ENCODE results near the gene JAKMIP1. TPM values are rescaled to one million over a fixed set of nuclear protein-coding genes. Genes with fewer than 3 reads are reported as not detected.

JAKMIP1 gene
- total and polyA plus RNA-seq, 2 of the 13 experiments (the other 11 are each of a cell fraction or from before 2014, with no cell fraction given) = not detected

DNA sequence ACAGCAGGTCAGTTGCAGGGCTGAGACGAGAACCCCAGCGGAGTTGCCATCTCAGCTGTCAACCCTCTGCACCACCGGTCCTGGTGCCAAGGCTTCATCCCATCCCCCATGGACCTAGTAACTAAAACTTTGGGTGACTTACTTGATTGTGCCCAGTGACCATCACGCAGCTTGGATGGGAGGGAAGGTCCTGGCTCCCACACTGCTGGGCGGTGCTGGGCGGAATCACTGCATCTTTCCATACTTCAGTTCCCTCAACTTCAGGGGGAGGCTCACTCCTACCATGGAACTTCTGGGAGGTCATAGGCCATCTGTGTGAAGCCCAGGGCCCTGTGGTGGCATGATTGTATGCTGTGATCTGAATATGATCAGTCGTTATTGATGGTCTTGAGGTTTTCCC is 26.2 kb upstream of the JAKMIP1 start:
- DNase-seq (ENCODE audit: low spot score) (no peak), FAIRE-seq (no peak), ATAC-seq (no peak)
- H3K9ac ChIP-seq (ENCODE audit: insufficient read depth, low read depth, low read length) = no peak overlapping the region
- H4K20me1 ChIP-seq (ENCODE audit: insufficient read depth, low read length) = no peaks in the 10 kb centered on the region
- no TSS peak for BruUV-seq (replicated peaks)
- in situ Hi-C loops (cut with HindIII; ENCODE audit: extremely low pct_ligation_motif_present, low pct_unique_long_range_greater_than_20kb) = loop anchor here (25.0 kb wide), 1 partner anchor 336 kb away; no protein-coding TSS in a partner anchor
- H3K4me1 ChIP-seq (ENCODE audit: insufficient read depth, low read length) = no peaks in the 10 kb centered on the region
- no peak overlapping the region for H3K27ac ChIP-seq (ENCODE audit: extremely low read length, insufficient read depth, low read length)
- CTCF ChIA-PET (ENCODE audit: low intra/inter-chr PET ratio, low total read pairs) = no interaction called here
- POLR2A ChIA-PET = no interaction called here
- H3K36me3 ChIP-seq (replicated peaks in 1 of 2; ENCODE audit: control insufficient read depth in 1 of 2, insufficient read depth in 2 of 2, low read length in 2 of 2) = no peaks in the 10 kb centered on the region
- intact Hi-C loops (cut with micrococcal nuclease; ENCODE audit: unreplicated experiment) = no loop called here
- TF ChIP-seq IRF2 (CRISPR knock-in tag; IDR thresholded peaks at IDR 0.05) (no peak), SMARCC2 (IDR thresholded peaks at IDR 0.05) (no peak), TEAD2 (CRISPR knock-in tag; IDR thresholded peaks at IDR 0.05) (no peak), HNRNPL (IDR thresholded peaks at IDR 0.05; ENCODE audit: low read depth, low read length) (no peak), DMAP1 (CRISPR knock-in tag; IDR thresholded peaks at IDR 0.05) (no peak), NFE2L1 (CRISPR knock-in tag; IDR thresholded peaks at IDR 0.05; ENCODE audit: borderline replicate concordance) (no peak)
- TF ChIP-seq, protein P1, sequence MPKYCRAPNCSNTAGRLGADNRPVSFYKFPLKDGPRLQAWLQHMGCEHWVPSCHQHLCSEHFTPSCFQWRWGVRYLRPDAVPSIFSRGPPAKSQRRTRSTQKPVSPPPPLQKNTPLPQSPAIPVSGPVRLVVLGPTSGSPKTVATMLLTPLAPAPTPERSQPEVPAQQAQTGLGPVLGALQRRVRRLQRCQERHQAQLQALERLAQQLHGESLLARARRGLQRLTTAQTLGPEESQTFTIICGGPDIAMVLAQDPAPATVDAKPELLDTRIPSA (CRISPR knock-in tag; IDR thresholded peaks at IDR 0.05; ENCODE audit: borderline replicate concordance) = no peak
- H3K27me3 ChIP-seq (ENCODE audit: control insufficient read depth in 1 of 2, insufficient read depth in 2 of 2, low read length in 2 of 2) = peaks cover 0 to 1% of the 10 kb centered on the region in 2 experiments; a peak in 1 of 5 replicates
- 27% methylated on average over 4 of the region's 7 CpGs for WGBS (ENCODE audit: low lambda C conversion rate)
- H3K4me2 ChIP-seq (ENCODE audit: low read depth, low read length) = no peak overlapping the region
- H3K9me3 ChIP-seq (ENCODE audit: low read length) = no peaks in the 10 kb centered on the region
- H3K79me2 ChIP-seq (ENCODE audit: insufficient read depth, low read length) = no peaks in the 10 kb centered on the region
- H3K4me3 ChIP-seq (replicated peaks in 1 of 3; ENCODE audit: insufficient read depth in 1 of 3, low read depth in 2 of 3, low read length in 3 of 3) = no peak overlapping the region
- no peak overlapping the region for H2AFZ ChIP-seq (ENCODE audit: low read length)

DNA sequence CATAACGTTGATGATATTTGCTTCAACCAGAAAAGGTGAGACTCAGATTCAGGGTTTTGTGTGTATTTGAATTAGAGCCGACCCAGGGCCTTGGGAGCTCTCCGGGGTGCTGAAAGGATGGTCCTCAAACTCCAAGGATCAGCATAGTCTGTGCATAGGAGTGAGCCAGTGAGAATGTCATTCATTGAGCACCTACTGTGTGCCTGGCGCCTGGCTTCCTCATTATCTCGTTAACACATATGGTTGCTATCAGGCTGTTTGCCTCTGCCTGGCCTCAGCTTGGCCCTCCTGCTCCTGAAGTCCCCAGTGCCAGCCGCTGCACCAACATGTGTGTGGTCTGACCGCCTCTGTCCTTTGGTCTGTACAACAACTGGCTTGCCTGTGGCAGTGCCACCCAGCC is 25.1 kb upstream of the JAKMIP1 start:
- Histone ChIP-seq H2AFZ (ENCODE audit: low read length) (no peak overlapping the region), H3K27ac (ENCODE audit: extremely low read length, insufficient read depth, low read length) (no peak overlapping the region), H3K4me1 (ENCODE audit: insufficient read depth, low read length) (no peaks in the 10 kb centered on the region), H3K9me3 (ENCODE audit: low read length) (no peaks in the 10 kb centered on the region), H4K20me1 (ENCODE audit: insufficient read depth, low read length) (no peaks in the 10 kb centered on the region), H3K36me3 (replicated peaks in 1 of 2; ENCODE audit: control insufficient read depth in 1 of 2, insufficient read depth in 2 of 2, low read length in 2 of 2) (no peaks in the 10 kb centered on the region), H3K79me2 (ENCODE audit: insufficient read depth, low read length) (no peaks in the 10 kb centered on the region), H3K9ac (ENCODE audit: insufficient read depth, low read depth, low read length) (no peak overlapping the region), H3K4me2 (ENCODE audit: low read depth, low read length) (no peak overlapping the region), H3K27me3 (ENCODE audit: control insufficient read depth in 1 of 2, insufficient read depth in 2 of 2, low read length in 2 of 2) (peaks cover under 1 to 1% of the 10 kb centered on the region in 2 experiments; a peak in 1 of 5 replicates), H3K4me3 (replicated peaks in 1 of 3; ENCODE audit: insufficient read depth in 1 of 3, low read depth in 2 of 3, low read length in 3 of 3) (no peak overlapping the region)
- BruUV-seq (replicated peaks) = no TSS peak
- ChIA-PET POLR2A (no interaction called here), CTCF (ENCODE audit: low intra/inter-chr PET ratio, low total read pairs) (no interaction called here)
- DNase-seq (ENCODE audit: low spot score) (no peak), FAIRE-seq (no peak), ATAC-seq (peak; percentile 57; the same call in 2 of the 3 replicates)
- in situ Hi-C loops (cut with HindIII; ENCODE audit: extremely low pct_ligation_motif_present, low pct_unique_long_range_greater_than_20kb) (loop anchor here (25.0 kb wide), 1 partner anchor 337 kb away; no protein-coding TSS in a partner anchor), intact Hi-C loops (cut with micrococcal nuclease; ENCODE audit: unreplicated experiment) (no loop called here)
- 40% methylated on average over 5 of the region's 7 CpGs for WGBS (ENCODE audit: low lambda C conversion rate)
- peak; percentile 31; the same call in 1 of the 2 replicates for TF ChIP-seq WIZ (CRISPR knock-in tag; IDR thresholded peaks at IDR 0.05)
- peak; percentile 87; the same call in 1 of the 2 replicates for TF ChIP-seq EHMT2 (IDR thresholded peaks at IDR 0.05; ENCODE audit: borderline replicate concordance, low read depth, low read length)
- TF ChIP-seq SIN3B (IDR thresholded peaks at IDR 0.05; ENCODE audit: low read length) = no peak
- no peak for TF ChIP-seq TAF1 (CRISPR knock-in tag; IDR thresholded peaks at IDR 0.05)
- TF ChIP-seq, protein P2, sequence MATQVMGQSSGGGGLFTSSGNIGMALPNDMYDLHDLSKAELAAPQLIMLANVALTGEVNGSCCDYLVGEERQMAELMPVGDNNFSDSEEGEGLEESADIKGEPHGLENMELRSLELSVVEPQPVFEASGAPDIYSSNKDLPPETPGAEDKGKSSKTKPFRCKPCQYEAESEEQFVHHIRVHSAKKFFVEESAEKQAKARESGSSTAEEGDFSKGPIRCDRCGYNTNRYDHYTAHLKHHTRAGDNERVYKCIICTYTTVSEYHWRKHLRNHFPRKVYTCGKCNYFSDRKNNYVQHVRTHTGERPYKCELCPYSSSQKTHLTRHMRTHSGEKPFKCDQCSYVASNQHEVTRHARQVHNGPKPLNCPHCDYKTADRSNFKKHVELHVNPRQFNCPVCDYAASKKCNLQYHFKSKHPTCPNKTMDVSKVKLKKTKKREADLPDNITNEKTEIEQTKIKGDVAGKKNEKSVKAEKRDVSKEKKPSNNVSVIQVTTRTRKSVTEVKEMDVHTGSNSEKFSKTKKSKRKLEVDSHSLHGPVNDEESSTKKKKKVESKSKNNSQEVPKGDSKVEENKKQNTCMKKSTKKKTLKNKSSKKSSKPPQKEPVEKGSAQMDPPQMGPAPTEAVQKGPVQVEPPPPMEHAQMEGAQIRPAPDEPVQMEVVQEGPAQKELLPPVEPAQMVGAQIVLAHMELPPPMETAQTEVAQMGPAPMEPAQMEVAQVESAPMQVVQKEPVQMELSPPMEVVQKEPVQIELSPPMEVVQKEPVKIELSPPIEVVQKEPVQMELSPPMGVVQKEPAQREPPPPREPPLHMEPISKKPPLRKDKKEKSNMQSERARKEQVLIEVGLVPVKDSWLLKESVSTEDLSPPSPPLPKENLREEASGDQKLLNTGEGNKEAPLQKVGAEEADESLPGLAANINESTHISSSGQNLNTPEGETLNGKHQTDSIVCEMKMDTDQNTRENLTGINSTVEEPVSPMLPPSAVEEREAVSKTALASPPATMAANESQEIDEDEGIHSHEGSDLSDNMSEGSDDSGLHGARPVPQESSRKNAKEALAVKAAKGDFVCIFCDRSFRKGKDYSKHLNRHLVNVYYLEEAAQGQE (IDR thresholded peaks at IDR 0.05; ENCODE audit: borderline replicate concordance in 1 of 2, low read depth in 1 of 2, low read length in 2 of 2) = peak; percentile 70 to 95
- 0 out of 2 replicates have a peak, but pooled peaks have one; percentile 27 for TF ChIP-seq BORCS8-MEF2B (CRISPR knock-in tag; IDR thresholded peaks at IDR 0.05)
- no peak for TF ChIP-seq ZNF329 (CRISPR knock-in tag; IDR thresholded peaks at IDR 0.05; ENCODE audit: low read depth)
- no peak for TF ChIP-seq HIVEP1 (CRISPR knock-in tag; IDR thresholded peaks at IDR 0.05)
- peak; percentile 95 for TF ChIP-seq MIER2 (CRISPR knock-in tag; IDR thresholded peaks at IDR 0.05)
- no peak for TF ChIP-seq MYC (CRISPR knock-in tag; IDR thresholded peaks at IDR 0.05; ENCODE audit: borderline replicate concordance)
